Panc1 (cell line): Measurements from ENCODE around the gene CCL5. TPM values are rescaled to one million over a fixed set of nuclear protein-coding genes. Genes with fewer than 3 reads are reported as not detected.

Source experiments
- ATAC-seq: fragments of 200-7000 bp; cut with Tn5 transposase; 2 replicates; pipeline ENCODE4 v1.9.1; 2020; ENCODE audit warnings: mild to moderate bottlenecking, moderate library complexity
- BruUV-seq: library from RNA; stranded (reverse); fragments of 400-500 nt; replicated peaks from 2 replicates; lab custom pipeline; 2021; lab: Mats Ljungman, UMichigan
- CTCF ChIA-PET: fragments of 300-600 bp; sonication (Branson Sonifier 250); formaldehyde crosslinking; loops from one replicate; lab custom pipeline; 2022; ENCODE audit warnings: antibody characterized with exemption; lab: Charles Lee
- POLR2A ChIA-PET: fragments of 300-600 bp; sonication (Branson Sonifier 250); formaldehyde crosslinking; loops from one replicate; lab custom pipeline; 2022; ENCODE audit warnings: antibody characterized with exemption; lab: Charles Lee
- DNase-seq: peaks from one replicate; pipeline ENCODE4 v3.0.0-alpha.2; 2010; ENCODE audit warnings: low read depth, low spot score
- H3K27ac ChIP-seq: 2 replicates; pipeline ENCODE4 v1.5.1; 2011; ENCODE audit warnings: mild to moderate bottlenecking, low read length, inconsistent platforms
- H3K27me3 ChIP-seq: fragments of 200-500 bp; sonication (Bioruptor generic); 2 replicates; pipeline ENCODE4 v1.6.0; 2014; ENCODE audit warnings: low read length, inconsistent platforms; ENCODE audit not compliant: control insufficient read depth, insufficient read depth
- H3K36me3 ChIP-seq: fragments of 200-500 bp; sonication (Bioruptor generic); 2 replicates; pipeline ENCODE4 v1.5.1; 2014; ENCODE audit warnings: inconsistent platforms, mild to moderate bottlenecking, low read length, moderate library complexity; ENCODE audit not compliant: control insufficient read depth, insufficient read depth
- H3K4me1 ChIP-seq: 2 replicates; pipeline ENCODE4 v1.5.1; 2011; ENCODE audit warnings: inconsistent platforms, mild to moderate bottlenecking, low read length, moderate library complexity; ENCODE audit not compliant: control insufficient read depth, insufficient read depth
- H3K4me3 ChIP-seq, 2 experiments: 2 replicates each; pipeline ENCODE4 v1.5.1; 2011 to 2012; ENCODE audit warnings: low read depth in 2 of 2, low read length in 2 of 2, mild to moderate bottlenecking in 2 of 2, inconsistent platforms in 1 of 2, moderate library complexity in 1 of 2
- H3K9me3 ChIP-seq: fragments of 200-500 bp; sonication (Bioruptor generic); 2 replicates; pipeline ENCODE4 v1.5.1; 2014; ENCODE audit warnings: low read depth, mild to moderate bottlenecking, inconsistent platforms, low read length, moderate library complexity; ENCODE audit not compliant: control insufficient read depth, insufficient read depth
- POLR2AphosphoS5 ChIP-seq: IDR thresholded peaks from 2 replicates; pipeline ENCODE4 v1.6.1; 2012; ENCODE audit warnings: mild to moderate bottlenecking, low read depth, low read length, moderate library complexity
- SIN3A ChIP-seq: IDR thresholded peaks from 2 replicates; pipeline ENCODE4 v1.6.1; 2012; ENCODE audit warnings: low read depth, mild to moderate bottlenecking, low read length, moderate library complexity, borderline replicate concordance; ENCODE audit not compliant: insufficient read depth
- TCF7L2 ChIP-seq: IDR thresholded peaks from 2 replicates; pipeline ENCODE4 v1.6.1; 2011; ENCODE audit warnings: mild to moderate bottlenecking, low read depth, low read length, inconsistent platforms
- in situ Hi-C: cut with HindIII; loops from 2 replicates; pipeline ENCODE4 v1.10.0; 2016; ENCODE audit warnings: low sequenced_read_pairs, low pct_unique_long_range_greater_than_20kb
- intact Hi-C: fragments of 100-400 bp; cut with micrococcal nuclease; formaldehyde crosslinking; loops from one replicate; pipeline ENCODE4 v1.10.0; 2022; ENCODE audit not compliant: unreplicated experiment
- total RNA-seq: library from RNA; stranded (reverse); gene quantifications from one replicate; pipeline ENCODE4 v1.2.1, GENCODE V29; 2021; ENCODE audit not compliant: unreplicated experiment
- TF ChIP-seq, protein P1 (sequence below), 2 experiments: IDR thresholded peaks; 2 replicates each; pipeline ENCODE4 v1.6.1; 2011 to 2012; ENCODE audit warnings: low read depth in 2 of 2, control low read depth in 1 of 2, low read length in 1 of 2, mild to moderate bottlenecking in 1 of 2, moderate library complexity in 1 of 2; ENCODE audit not compliant: insufficient read depth in 1 of 2
- TF ChIP-seq, protein P2 (sequence below): fragments of 450-650 bp; IDR thresholded peaks from 2 replicates; pipeline ENCODE4 v1.5.1; 2017; ENCODE audit warnings: mild to moderate bottlenecking

Gene CCL5
- total RNA-seq, 1 experiment from 2014 or later: 15.9 TPM

DNA sequence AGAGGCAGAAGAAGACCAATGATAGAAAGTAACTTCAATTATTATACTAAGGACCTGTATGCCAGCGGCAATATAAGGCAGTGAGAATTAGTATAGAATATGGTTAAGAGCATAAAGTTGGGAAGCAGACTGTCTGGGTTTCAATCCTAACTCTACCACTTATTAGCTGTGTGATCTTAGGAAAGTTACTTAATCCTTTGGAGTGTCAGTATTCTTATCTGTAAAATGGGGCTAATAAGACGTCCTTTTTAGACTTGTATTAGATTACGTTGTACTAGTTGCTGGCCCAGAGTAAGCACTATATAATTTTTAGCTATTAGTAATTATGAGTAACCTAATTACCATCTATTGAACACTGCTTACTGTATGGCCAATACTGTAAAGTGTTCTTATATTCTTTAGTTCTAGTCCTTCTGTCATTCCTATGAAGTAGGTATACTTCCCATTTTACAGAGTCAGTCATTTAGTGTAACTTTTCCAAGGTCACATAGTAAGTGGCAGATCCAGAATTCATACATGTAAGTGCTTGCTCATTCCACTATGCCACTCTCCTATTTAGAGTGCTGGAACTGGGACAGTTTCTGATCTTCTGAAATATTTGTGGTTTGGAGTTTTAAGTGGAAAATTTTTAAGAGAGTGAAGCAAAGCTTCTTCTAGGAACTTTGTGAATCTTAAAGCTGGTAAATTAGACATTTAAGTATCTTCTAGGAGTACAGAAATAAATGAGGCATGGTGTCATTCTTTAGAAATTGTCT lies 33.9 kb downstream of the CCL5 start:
- intact Hi-C loops: no loop called here

DNA sequence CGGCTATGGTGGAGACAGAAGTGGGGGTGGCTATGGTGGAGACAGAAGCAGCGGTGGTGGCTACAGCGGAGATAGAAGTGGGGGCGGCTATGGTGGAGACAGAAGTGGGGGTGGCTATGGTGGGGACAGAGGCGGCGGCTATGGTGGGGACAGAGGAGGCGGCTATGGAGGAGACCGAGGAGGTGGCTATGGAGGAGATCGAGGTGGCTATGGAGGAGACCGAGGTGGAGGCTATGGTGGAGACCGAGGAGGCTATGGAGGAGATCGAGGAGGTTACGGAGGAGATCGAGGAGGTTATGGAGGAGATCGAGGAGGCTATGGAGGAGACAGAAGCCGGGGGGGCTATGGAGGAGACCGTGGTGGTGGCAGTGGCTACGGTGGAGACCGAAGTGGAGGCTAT lies 35.6 kb downstream of the CCL5 start:
- H3K9me3 ChIP-seq: no peaks in the 10 kb centered on the region
- no peaks in the 10 kb centered on the region for H3K4me1 ChIP-seq
- BruUV-seq: TSS peak; percentile 96
- no peak overlapping the region for H3K4me3 ChIP-seq
- no peak for DNase-seq
- in situ Hi-C loops (no loop called here), intact Hi-C loops (no loop called here)
- TF ChIP-seq SIN3A (no peak), POLR2AphosphoS5 (no peak), TCF7L2 (no peak)
- TF ChIP-seq, protein P1, sequence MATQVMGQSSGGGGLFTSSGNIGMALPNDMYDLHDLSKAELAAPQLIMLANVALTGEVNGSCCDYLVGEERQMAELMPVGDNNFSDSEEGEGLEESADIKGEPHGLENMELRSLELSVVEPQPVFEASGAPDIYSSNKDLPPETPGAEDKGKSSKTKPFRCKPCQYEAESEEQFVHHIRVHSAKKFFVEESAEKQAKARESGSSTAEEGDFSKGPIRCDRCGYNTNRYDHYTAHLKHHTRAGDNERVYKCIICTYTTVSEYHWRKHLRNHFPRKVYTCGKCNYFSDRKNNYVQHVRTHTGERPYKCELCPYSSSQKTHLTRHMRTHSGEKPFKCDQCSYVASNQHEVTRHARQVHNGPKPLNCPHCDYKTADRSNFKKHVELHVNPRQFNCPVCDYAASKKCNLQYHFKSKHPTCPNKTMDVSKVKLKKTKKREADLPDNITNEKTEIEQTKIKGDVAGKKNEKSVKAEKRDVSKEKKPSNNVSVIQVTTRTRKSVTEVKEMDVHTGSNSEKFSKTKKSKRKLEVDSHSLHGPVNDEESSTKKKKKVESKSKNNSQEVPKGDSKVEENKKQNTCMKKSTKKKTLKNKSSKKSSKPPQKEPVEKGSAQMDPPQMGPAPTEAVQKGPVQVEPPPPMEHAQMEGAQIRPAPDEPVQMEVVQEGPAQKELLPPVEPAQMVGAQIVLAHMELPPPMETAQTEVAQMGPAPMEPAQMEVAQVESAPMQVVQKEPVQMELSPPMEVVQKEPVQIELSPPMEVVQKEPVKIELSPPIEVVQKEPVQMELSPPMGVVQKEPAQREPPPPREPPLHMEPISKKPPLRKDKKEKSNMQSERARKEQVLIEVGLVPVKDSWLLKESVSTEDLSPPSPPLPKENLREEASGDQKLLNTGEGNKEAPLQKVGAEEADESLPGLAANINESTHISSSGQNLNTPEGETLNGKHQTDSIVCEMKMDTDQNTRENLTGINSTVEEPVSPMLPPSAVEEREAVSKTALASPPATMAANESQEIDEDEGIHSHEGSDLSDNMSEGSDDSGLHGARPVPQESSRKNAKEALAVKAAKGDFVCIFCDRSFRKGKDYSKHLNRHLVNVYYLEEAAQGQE (IDR thresholded peaks at IDR 0.05; ENCODE audit: insufficient read depth in 1 of 2, low read depth in 2 of 2, low read length in 1 of 2): no peak
- TF ChIP-seq, protein P2, sequence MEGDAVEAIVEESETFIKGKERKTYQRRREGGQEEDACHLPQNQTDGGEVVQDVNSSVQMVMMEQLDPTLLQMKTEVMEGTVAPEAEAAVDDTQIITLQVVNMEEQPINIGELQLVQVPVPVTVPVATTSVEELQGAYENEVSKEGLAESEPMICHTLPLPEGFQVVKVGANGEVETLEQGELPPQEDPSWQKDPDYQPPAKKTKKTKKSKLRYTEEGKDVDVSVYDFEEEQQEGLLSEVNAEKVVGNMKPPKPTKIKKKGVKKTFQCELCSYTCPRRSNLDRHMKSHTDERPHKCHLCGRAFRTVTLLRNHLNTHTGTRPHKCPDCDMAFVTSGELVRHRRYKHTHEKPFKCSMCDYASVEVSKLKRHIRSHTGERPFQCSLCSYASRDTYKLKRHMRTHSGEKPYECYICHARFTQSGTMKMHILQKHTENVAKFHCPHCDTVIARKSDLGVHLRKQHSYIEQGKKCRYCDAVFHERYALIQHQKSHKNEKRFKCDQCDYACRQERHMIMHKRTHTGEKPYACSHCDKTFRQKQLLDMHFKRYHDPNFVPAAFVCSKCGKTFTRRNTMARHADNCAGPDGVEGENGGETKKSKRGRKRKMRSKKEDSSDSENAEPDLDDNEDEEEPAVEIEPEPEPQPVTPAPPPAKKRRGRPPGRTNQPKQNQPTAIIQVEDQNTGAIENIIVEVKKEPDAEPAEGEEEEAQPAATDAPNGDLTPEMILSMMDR: no peak
- ATAC-seq: no peak
- CTCF ChIA-PET: no interaction called here
- H3K27ac ChIP-seq: no peak overlapping the region
- H3K36me3 ChIP-seq: peaks cover 52% of the 10 kb centered on the region
- POLR2A ChIA-PET: no interaction called here
- no peaks in the 10 kb centered on the region for H3K27me3 ChIP-seq

More for the DNA sequence above, 33.9 kb downstream of the CCL5 start:
- ChIA-PET POLR2A (no interaction called here), CTCF (no interaction called here)
- ATAC-seq: no peak
- TF ChIP-seq POLR2AphosphoS5: 0 out of 2 replicates have a peak, but pooled peaks have one; percentile 26
- no peak for TF ChIP-seq TCF7L2
- no peaks in the 10 kb centered on the region for H3K27me3 ChIP-seq
- no peaks in the 10 kb centered on the region for H3K9me3 ChIP-seq
- no TSS peak for BruUV-seq
- in situ Hi-C loops: no loop called here
- no peak overlapping the region for H3K27ac ChIP-seq
- H3K4me1 ChIP-seq: no peaks in the 10 kb centered on the region
- H3K36me3 ChIP-seq: peaks cover 51% of the 10 kb centered on the region
- H3K4me3 ChIP-seq: no peak overlapping the region
- DNase-seq: no peak

DNA sequence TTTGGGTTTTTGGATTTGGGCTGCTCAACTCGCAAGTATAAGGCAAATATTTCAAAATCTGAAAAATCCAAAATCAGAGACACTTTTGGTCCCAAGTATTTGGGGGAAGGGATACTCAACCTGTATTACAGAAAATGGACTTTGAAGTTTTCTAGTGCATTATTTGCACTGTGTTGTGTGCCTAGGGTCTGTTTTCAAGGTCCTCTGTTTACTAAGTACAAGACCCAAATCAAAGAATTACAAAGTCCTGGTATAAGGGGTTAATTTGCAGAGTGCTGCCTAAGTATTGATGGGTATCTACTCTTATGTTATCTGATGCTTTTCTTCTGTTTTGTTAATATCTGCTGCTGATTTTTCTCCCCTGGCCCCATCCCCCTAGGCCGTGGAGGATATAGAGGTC lies 36.5 kb downstream of the CCL5 start:
- H3K36me3 ChIP-seq: peaks cover 52% of the 10 kb centered on the region
- intact Hi-C loops (no loop called here), in situ Hi-C loops (no loop called here)
- no peaks in the 10 kb centered on the region for H3K27me3 ChIP-seq
- POLR2A ChIA-PET: no interaction called here
- H3K4me1 ChIP-seq: no peaks in the 10 kb centered on the region
- TF ChIP-seq SIN3A (no peak), POLR2AphosphoS5 (no peak), TCF7L2 (no peak)
- TF ChIP-seq, protein P2: no peak
- TF ChIP-seq, protein P1 (IDR thresholded peaks at IDR 0.05; ENCODE audit: insufficient read depth in 1 of 2, low read depth in 2 of 2, low read length in 1 of 2): no peak
- DNase-seq (no peak), ATAC-seq (no peak)
- H3K27ac ChIP-seq: no peak overlapping the region
- CTCF ChIA-PET: no interaction called here
- no TSS peak for BruUV-seq
- no peaks in the 10 kb centered on the region for H3K9me3 ChIP-seq
- H3K4me3 ChIP-seq: no peak overlapping the region
